Astrocyte (in vitro differentiated cells and primary cell): ENCODE data around the gene PROSER2. TPM values are rescaled to one million over a fixed set of nuclear protein-coding genes. Genes with fewer than 3 reads are reported as not detected.

Source experiments
- DNase-seq: peaks from one replicate; pipeline ENCODE4 v3.0.0-alpha.2; 2010; ENCODE audit warnings: low read depth
- FAIRE-seq: peaks from 2 replicates; lab custom pipeline; 2011; peaks lifted over from hg19 to GRCh38; lab: Jason Lieb, UNC
- H2AFZ ChIP-seq: 2 replicates; pipeline ENCODE4 v1.6.0; 2012; ENCODE audit warnings: low read depth, low read length, inconsistent platforms
- H3K27ac ChIP-seq: 2 replicates; pipeline ENCODE4 v1.5.1; 2011; ENCODE audit warnings: low read depth, low read length, inconsistent platforms
- H3K27me3 ChIP-seq: 2 replicates; pipeline ENCODE4 v1.6.0; 2011; ENCODE audit warnings: low read length, inconsistent platforms; ENCODE audit not compliant: insufficient read depth
- H3K36me3 ChIP-seq: 2 replicates; pipeline ENCODE4 v1.5.1; 2011; ENCODE audit warnings: low read length, inconsistent platforms; ENCODE audit not compliant: insufficient read depth
- H3K4me1 ChIP-seq: 2 replicates; pipeline ENCODE4 v1.5.1; 2011; ENCODE audit warnings: low read length, inconsistent platforms; ENCODE audit not compliant: insufficient read depth
- H3K4me2 ChIP-seq: 2 replicates; pipeline ENCODE4 v1.6.0; 2012; ENCODE audit warnings: low read length, inconsistent platforms
- H3K4me3 ChIP-seq: 2 replicates; pipeline ENCODE4 v1.5.1; 2011; ENCODE audit warnings: low read depth, mild to moderate bottlenecking, low read length, inconsistent platforms; ENCODE audit not compliant: insufficient read depth
- H3K79me2 ChIP-seq: 2 replicates; pipeline ENCODE4 v1.6.0; 2012; ENCODE audit warnings: mild to moderate bottlenecking, low read length, inconsistent platforms; ENCODE audit not compliant: insufficient read depth
- H3K9ac ChIP-seq: 2 replicates; pipeline ENCODE4 v1.6.0; 2012; ENCODE audit warnings: mild to moderate bottlenecking, low read length, inconsistent platforms
- H3K9me3 ChIP-seq: 2 replicates; pipeline ENCODE4 v1.5.1; 2012; ENCODE audit warnings: low read depth, mild to moderate bottlenecking, low read length, inconsistent platforms; ENCODE audit not compliant: insufficient read depth
- H4K20me1 ChIP-seq: 2 replicates; pipeline ENCODE4 v1.6.0; 2012; ENCODE audit warnings: low read length, inconsistent platforms; ENCODE audit not compliant: insufficient read depth
- H3K27ac Mint-ChIP-seq: one replicate; pipeline ENCODE4 v1.8.0; 2021; ENCODE audit warnings: mild to moderate bottlenecking, mixed read lengths; ENCODE audit not compliant: unreplicated experiment
- H3K27me3 Mint-ChIP-seq: one replicate; pipeline ENCODE4 v1.8.0; 2021; ENCODE audit warnings: low read depth, mixed read lengths; ENCODE audit not compliant: unreplicated experiment
- H3K36me3 Mint-ChIP-seq: one replicate; pipeline ENCODE4 v1.8.0; 2021; ENCODE audit warnings: low read depth, mixed read lengths; ENCODE audit not compliant: unreplicated experiment
- H3K4me1 Mint-ChIP-seq: one replicate; pipeline ENCODE4 v1.8.0; 2021; ENCODE audit warnings: low read depth, mixed read lengths; ENCODE audit not compliant: unreplicated experiment
- H3K4me3 Mint-ChIP-seq: one replicate; pipeline ENCODE4 v1.8.0; 2021; ENCODE audit warnings: mild to moderate bottlenecking, moderate library complexity, mixed read lengths; ENCODE audit not compliant: unreplicated experiment
- H3K9me3 Mint-ChIP-seq: one replicate; pipeline ENCODE4 v1.8.0; 2021; ENCODE audit warnings: mild to moderate bottlenecking, mixed read lengths; ENCODE audit not compliant: unreplicated experiment
- EZH2 ChIP-seq: IDR thresholded peaks from 2 replicates; pipeline ENCODE4 v1.6.1; 2012; ENCODE audit warnings: mild to moderate bottlenecking, low read length, inconsistent platforms; ENCODE audit not compliant: insufficient read depth
- total RNA-seq: library from RNA; stranded (reverse); gene quantifications from 2 replicates; pipeline ENCODE4 v1.2.1, GENCODE V29; 2021
- TF ChIP-seq, protein P1 (sequence below): IDR thresholded peaks from 2 replicates; pipeline ENCODE4 v1.5.1; 2011; ENCODE audit warnings: low read depth, mild to moderate bottlenecking, inconsistent platforms, low read length, moderate library complexity; ENCODE audit not compliant: insufficient read depth

The PROSER2 gene
- total RNA-seq, 1 donor from 2014 or later, result 12.1 TPM

DNA sequence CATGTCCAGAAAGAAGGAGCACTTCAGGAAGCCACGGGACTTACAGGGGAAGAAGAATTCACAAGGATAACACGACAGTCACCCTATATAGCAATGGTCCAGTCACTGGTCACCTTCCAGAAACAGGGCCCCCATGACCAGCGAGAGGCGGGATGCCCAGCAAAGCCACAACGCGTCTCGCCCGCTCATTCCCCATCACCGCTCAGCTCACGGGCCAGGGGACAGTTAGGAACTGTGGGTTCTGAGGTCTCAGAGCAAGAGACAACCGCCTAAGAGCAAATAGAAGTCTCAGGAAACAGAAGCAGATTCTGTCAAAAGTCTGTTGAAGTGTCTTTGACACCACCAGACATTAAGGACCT, 71.9 kb downstream of the PROSER2 start:
- Histone ChIP-seq H3K27me3 (no peaks in the 10 kb centered on the region), H3K9ac (no peak overlapping the region), H3K4me2 (no peak overlapping the region), H2AFZ (no peak overlapping the region), H3K27ac (no peak overlapping the region), H3K4me1 (peaks cover 10% of the 10 kb centered on the region), H3K36me3 (no peaks in the 10 kb centered on the region), H3K79me2 (no peaks in the 10 kb centered on the region), H3K9me3 (no peaks in the 10 kb centered on the region), H4K20me1 (no peaks in the 10 kb centered on the region), H3K4me3 (no peak overlapping the region)
- DNase-seq, result no peak
- Mint-ChIP-seq H3K9me3 (peaks cover 1% of the 10 kb centered on the region), H3K4me1 (peaks cover 6% of the 10 kb centered on the region), H3K4me3 (no peak overlapping the region), H3K27ac (no peak overlapping the region), H3K27me3 (no peaks in the 10 kb centered on the region), H3K36me3 (peaks cover 2% of the 10 kb centered on the region)
- TF ChIP-seq EZH2, result no peak
- TF ChIP-seq, protein P1, sequence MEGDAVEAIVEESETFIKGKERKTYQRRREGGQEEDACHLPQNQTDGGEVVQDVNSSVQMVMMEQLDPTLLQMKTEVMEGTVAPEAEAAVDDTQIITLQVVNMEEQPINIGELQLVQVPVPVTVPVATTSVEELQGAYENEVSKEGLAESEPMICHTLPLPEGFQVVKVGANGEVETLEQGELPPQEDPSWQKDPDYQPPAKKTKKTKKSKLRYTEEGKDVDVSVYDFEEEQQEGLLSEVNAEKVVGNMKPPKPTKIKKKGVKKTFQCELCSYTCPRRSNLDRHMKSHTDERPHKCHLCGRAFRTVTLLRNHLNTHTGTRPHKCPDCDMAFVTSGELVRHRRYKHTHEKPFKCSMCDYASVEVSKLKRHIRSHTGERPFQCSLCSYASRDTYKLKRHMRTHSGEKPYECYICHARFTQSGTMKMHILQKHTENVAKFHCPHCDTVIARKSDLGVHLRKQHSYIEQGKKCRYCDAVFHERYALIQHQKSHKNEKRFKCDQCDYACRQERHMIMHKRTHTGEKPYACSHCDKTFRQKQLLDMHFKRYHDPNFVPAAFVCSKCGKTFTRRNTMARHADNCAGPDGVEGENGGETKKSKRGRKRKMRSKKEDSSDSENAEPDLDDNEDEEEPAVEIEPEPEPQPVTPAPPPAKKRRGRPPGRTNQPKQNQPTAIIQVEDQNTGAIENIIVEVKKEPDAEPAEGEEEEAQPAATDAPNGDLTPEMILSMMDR, result no peak
- FAIRE-seq, result no peak

DNA sequence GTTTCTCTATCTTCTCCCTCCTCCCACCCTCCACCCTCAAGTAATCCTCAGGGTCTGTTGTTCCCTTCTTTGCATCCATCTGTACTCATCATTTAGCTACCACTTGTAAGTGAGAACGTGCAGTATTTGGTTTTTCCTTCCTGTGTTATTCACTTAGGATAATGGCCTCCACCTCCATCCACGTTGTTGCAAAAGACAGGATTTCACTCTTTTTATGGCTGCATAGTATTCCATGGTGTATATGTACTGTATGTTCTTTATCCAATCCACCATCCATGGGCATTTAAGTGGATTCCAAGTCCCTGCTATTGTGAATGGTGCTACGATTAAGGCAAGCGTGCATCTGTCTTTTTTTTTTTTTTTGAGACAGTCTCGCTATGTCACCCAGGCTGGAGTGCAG, 72.4 kb downstream of the PROSER2 start:
- Mint-ChIP-seq H3K9me3 (peaks cover 1% of the 10 kb centered on the region), H3K36me3 (peaks cover 2% of the 10 kb centered on the region), H3K4me3 (no peak overlapping the region), H3K4me1 (peaks cover 6% of the 10 kb centered on the region), H3K27ac (no peak overlapping the region), H3K27me3 (no peaks in the 10 kb centered on the region)
- H3K27me3 ChIP-seq, result no peaks in the 10 kb centered on the region
- no peak overlapping the region for H3K4me2 ChIP-seq
- no peak overlapping the region for H3K27ac ChIP-seq
- H3K36me3 ChIP-seq, result no peaks in the 10 kb centered on the region
- no peaks in the 10 kb centered on the region for H3K9me3 ChIP-seq
- H3K79me2 ChIP-seq, result no peaks in the 10 kb centered on the region
- H3K4me3 ChIP-seq, result no peak overlapping the region
- no peak for FAIRE-seq
- peaks cover 10% of the 10 kb centered on the region for H3K4me1 ChIP-seq
- H2AFZ ChIP-seq, result no peak overlapping the region
- H3K9ac ChIP-seq, result no peak overlapping the region
- H4K20me1 ChIP-seq, result no peaks in the 10 kb centered on the region
- TF ChIP-seq, protein P1, result no peak
- no peak for TF ChIP-seq EZH2
- DNase-seq, result no peak

DNA sequence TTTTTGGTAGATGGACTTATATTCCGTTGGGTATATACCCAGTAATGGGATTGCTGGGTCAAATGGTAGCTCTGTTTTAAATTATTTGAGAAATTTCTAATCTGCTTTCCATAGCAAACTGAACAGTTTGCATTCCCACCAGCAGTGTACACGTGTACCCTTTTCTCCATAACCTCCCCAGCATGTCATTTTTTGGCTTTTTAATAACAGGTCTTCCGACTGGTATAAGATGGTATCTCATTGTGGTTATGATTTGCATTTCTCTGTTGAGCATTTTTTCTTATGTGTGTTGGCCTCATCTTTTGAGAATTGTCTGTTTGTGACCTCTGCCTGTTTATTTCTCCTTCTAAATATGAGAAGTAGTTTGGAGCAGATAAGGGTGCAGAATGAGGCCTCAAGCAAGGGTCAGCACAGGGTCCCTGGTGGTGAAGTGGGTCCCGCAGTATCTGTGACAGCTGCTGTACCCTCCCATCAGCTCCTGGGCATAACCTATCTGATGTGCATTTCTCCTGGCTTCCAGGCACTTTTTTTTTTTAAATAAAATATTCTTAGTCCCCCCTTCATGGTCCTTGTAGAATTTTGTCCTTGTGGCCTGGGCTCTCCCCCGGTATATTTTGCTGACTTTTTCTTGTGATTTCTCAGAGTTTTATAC, 73.5 kb downstream of the PROSER2 start:
- TF ChIP-seq EZH2, result no peak
- TF ChIP-seq, protein P1, result no peak
- Histone ChIP-seq H3K79me2 (no peaks in the 10 kb centered on the region), H3K27ac (no peak overlapping the region), H3K9me3 (no peaks in the 10 kb centered on the region), H3K4me2 (no peak overlapping the region), H3K4me1 (peaks cover 10% of the 10 kb centered on the region), H2AFZ (no peak overlapping the region), H3K9ac (no peak overlapping the region), H3K36me3 (no peaks in the 10 kb centered on the region), H4K20me1 (no peaks in the 10 kb centered on the region), H3K27me3 (no peaks in the 10 kb centered on the region), H3K4me3 (no peak overlapping the region)
- Mint-ChIP-seq H3K36me3 (peaks cover 2% of the 10 kb centered on the region), H3K4me1 (peaks cover 9% of the 10 kb centered on the region), H3K27ac (peak overlapping the region; percentile 29), H3K27me3 (no peaks in the 10 kb centered on the region), H3K9me3 (peaks cover 1% of the 10 kb centered on the region), H3K4me3 (no peak overlapping the region)
- no peak for DNase-seq
- no peak for FAIRE-seq
